Measurements from ENCODE around the gene COTL1.

The COTL1 gene

DNA sequence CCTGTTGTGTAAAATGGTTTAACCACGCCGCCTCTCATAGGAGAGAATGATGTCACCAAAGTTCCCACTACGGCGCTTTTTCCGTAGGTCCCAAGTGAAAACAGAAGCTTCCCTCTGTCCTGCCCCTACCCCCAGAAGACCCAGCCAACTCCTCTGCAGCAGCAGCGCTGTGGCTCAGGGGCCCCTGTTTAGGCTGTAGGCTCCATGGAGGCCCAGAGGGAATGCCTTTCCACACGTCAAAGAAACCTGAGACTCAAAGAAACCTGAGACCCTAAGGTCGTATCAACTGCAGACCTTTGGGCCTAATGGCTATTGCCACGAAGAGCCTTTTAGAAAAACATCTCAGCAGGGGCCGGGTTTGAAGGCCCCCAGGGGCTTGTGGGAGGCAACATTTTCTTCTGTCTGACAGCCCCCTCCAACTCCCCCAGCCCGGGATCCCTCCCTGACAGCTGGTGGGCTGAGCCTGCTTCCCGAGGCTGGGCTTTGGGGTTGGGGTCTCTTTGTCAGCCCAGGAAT, 70.3 kb downstream of the COTL1 start:
- DNase-seq = peak in 1 of 2 experiments; percentile 9

DNA sequence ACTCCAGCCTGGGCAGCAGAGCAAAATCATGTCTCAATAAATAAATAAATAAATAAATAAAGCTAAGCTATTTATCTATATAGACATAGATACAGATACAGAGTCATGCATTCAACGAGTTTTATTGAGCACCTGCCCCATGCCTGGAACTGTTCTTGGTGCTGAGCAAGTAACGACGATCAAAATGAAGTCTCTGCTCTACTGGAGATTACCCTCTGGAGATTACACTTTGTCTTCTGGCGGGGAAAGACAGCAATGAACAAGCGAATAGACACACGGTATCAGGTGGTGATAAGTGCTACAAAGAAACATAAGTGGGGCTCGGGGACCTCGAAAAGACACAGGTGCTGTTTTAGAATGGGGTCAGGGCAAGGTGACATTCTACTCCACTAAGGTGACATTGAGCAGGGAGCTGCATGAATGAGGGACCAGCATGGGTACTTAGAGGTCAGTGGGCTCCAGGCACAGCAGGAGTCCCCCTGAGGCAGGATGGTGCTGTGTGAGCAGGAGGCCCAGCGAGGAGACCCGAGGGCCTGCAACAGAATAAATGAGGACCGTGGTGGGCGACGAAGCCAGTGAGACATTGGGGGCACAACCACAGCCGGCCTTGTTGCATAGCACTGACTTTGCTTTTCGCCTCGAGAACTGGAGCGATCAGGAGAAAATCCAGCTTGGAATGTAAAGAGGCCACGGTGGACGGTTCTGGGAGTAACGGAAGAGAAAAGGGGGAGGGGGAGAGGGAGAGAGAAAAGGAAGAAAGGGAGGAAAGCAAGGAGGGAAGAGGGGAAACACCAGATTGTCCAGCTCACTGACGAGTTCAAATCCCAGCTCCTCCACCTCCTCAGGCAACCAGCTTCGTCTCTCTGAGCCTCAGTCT, 71.0 kb downstream of the COTL1 start:
- DNase-seq = no peak

DNA sequence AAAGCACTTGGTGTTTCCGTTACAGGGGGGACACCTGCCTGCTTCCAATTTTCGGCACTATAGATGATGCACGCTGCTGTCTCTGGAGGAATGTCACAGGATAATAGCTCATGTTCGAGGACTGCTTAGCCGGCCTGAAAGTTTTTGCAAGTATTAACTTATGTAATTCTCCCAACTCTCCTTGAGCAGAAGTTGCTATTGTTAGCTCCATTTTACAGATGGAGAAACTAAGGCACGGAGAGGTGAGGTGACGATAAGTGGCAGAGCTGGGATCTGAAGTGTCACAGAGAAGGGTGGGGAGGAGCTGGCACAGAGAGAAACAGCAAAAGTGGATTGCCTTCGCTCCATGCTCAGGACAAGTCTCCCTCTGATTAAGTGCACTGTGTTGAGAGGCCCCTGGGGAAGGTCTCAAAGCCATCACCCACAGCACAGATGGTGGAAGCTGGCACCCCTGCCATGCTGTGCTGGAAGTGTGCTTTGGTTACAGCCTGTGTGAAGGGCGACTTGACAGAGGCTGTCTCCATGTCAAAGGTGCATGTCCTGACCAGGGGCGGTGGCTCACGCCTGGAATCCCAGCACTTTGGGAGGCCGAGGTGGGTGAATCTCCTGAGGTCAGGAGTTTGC, 72.7 kb downstream of the COTL1 start:
- DNase-seq = no peak

DNA sequence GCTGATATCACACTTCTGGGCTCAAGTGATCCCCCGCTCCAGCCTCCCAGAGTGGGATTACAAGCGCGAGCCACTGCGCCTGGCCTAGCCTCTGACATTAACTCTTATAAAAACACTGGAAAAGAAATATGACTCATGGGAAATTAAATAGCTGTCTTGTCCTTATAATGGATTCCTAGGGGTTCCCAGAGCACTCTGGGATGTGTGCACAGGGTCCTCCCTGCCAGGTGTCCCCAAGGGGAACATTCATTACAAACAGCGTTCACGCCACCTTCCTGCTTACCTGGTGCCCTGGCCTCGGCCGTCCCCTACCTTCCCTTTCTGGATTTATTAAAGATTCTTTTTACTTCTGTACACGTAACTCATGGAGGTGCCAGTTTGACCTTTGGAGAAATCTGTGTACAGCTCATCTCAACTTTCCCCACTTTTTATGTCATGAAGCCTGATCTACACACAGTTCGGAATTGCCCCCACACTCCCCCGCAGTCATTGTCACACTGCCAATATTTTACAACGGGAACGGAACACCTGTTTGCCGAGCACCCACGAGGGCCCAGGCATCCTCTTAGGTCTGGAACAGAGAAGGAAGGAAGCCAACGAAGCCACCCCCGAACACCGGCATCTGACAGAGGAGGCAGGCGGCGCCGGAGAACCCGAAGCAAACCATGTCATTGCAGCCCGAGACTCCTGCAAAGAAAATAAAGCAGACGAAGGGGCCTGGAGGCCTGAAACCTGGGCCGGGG, 73.7 kb downstream of the COTL1 start:
- DNase-seq = peak; percentile 56 to 63

DNA sequence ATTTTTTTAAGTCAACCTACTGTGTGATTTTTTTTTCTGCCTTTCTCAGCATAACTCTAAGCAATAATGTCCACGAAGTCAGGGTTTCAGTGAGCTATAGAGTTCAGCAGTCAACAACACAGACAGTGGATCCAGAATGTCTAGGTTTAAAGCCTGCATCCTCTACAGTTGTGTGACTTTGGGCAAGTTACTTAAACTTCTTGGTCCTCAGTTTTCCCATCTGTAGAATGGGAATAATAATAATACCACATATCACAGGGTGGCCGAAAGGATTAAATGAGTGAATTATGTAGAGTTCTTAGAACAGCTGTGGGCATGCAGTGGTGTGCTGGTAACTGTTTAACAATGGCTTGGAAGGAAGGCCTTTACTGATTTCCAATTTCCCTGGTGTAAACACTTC, 74.6 kb downstream of the COTL1 start:
- DNase-seq = no peak

DNA sequence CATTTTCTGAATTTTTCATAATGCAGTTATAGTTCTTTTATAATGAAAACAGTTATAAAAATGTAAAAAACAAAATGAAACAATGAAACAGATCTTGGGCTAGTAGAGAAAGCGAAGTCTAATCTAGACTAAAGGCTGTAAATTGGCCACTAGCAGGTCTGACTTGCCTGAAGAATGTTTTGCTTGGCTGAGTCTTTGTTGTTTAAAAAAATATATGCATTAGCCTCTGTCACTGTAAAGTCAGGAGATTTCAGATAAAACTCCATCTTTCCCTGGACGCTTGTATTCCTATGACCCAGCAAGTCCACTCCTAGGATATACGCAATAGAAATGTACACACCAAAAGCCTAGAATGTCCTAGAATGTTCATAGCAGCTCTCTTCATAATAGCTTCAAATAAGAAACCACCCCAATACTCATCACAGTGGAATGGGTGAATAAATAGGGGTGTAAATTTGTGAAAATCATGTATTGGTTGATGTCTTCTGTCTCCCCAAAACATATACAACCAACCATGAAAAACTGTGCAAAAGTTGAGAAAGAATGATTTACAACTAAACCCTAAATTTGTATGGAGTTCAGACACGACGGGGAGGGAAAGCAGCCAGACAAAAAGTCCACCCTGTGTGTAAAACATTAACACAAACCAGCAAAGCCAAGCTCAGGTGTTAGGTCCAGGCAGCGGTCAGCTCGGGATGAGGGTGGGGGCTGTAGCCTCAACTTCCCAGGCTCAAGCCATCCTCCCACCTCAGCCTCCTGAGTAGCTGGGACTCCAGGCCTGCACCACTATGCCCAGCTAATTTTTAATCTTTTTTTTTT, 75.7 kb downstream of the COTL1 start:
- DNase-seq = no peak

DNA sequence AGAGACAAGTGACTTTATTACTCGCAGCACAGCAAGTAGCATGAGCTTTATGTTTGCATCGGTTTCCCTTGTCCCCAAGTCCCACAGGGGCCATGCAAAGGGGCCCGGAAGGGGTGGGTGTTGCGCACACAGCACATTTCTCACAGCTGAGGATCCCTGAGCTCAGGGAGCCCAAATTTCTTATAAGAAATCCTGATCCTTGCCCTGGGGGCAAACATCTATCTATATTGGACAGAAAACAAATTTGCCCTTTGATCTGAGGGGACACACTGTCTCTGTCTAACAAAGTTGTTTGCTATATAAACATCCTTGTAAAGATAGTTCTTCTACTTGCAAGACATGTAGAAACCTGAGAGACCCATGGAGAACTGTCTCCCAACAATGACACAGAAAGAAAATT, 77.7 kb downstream of the COTL1 start:
- no peak for DNase-seq

DNA sequence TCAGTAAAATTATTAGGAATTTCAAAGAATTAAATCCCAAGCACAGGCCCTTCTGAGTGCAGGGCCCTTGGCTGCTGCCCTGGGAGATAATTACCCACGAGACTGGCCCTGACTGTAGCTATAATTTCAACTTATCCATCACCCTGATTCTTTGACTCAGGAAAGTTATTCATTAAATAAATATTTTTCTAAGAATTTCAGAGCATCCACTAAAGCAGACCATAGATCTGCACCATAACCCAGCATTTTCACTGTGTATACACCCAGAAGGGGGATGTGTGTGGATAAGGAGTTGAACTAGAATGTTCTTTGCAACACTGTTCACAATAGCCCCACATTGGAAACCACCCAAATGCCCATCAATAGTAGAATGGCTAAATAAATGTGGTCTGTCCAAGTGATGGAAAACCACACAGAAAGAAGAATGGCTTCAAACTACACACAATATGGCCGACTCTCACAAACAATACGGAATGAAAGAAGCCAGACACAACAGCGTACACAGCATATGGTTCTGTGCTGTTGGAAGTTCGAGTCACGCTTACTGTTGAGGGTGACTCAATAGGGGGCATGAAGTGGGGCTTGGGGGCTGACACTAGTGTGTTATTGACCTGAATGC, 79.5 kb downstream of the COTL1 start:
- no peak for DNase-seq

DNA sequence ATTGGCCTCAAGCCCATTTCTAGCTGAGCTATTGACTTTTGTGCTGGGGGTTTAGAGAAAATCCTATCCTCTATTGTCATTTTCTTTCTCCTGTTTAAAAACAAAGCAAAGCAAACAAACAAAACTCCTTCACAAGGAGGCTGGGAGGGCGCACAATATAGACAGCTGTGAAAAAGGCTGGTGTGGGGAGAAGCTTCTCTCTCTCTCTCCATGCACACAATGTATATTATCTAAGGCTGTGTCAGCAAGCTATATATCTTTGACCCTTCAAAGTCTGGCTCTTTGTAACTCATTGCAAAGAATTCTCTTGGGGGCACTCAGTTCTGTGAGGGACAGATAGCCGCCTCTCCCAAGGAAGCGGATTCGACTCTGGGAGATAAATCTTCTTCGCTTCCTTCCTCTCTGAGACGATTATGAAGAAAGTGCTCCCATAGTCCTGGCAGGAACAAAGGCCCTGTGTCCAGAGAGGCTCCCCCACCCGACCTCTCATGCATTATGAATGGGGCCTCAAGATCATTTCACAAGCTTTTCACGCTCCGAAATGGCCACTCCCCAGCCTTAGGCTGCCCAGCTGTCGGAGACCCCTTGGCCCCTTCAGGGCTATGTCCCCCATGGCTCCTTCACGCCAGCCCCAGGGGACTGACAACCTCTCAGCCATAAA, 80.3 kb downstream of the COTL1 start:
- DNase-seq = no peak

DNA sequence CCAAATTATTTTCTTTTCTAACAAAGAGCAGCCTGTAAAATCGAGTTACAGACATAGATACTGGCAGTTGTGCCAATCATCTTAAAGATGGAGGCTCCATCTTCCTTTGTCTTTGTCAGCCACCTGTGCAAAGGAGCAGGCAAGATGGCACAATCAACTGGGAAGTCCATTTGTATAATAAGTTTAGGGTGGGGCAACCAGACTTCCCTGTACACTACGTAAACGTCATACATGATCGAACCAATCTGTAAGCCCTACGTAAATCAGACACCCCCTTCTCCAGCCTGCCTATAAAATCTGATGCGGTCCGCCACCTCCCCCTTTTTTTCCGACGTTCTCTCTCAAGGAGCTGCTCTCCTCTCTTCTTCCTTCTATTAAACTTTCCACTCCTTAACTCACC, 82.0 kb downstream of the COTL1 start:
- no peak for DNase-seq

DNA sequence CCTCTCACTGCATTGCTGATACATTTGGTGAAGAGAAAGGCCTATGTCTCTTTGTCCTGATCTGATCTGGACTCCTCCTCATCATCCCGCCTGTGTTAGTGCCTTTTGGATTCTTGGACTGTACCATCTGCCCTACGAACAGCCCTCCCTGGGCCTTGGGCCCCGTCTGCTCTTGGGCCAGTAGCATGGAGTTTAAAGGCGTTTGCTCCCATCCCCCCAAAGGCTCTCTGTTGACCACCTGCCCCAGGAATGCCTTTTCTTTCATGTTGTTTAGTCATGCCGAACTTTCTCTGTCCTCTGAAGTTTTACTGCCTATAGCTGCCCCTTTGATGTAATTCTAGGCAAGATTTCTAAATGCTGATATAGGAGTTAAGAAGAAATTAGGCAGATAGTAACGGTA, 82.5 kb downstream of the COTL1 start:
- no peak for DNase-seq

DNA sequence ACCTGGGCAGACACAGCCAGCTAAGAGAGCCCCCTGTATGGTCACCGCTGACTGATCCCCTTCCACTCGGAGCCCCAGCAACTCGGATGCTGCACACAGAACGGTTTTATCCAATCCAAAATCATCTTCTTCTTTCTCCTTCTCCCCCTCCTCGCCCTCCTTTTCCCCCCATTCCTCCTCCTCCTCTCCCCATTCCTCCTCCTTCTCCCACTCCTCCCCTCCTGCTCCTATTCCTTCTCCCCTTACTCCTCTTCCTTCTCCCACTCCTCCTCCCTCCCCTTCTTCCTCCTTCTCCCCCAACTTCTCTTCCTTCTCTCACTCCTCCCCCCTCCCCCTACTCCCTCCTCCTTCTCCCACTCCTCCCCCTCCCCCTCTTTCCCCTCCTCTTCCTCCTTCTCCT, 83.1 kb downstream of the COTL1 start:
- no peak for DNase-seq

DNA sequence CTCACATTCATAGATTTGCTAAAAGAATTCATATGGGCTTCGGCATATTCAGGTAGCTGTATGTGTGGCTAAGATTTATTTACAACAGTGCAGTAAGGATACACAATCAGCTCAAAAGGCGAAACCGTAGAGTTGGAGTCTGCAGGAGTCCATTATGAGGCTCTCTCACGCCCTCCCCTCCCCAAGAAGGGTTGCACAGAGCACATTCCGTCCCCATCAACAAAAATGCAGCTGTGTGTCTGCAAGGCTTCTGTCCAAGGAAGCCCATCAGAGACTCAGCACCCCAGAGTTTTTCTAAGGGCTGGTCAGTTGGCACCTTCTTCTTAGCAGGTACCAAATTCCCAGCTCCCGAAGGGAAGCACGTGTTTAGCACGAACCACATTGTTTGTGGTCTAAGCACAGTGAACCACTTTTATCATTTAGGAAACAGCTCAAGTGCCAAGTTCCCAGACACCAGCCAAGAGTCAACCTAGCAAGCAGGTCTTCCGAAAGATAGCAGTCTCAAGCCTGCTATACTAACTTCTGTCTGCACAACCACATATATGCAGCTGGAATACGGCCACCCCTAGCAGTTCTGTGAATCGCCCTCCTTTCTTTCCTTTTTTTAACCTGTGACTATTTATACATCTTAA, 84.9 kb downstream of the COTL1 start:
- no peak for DNase-seq

DNA sequence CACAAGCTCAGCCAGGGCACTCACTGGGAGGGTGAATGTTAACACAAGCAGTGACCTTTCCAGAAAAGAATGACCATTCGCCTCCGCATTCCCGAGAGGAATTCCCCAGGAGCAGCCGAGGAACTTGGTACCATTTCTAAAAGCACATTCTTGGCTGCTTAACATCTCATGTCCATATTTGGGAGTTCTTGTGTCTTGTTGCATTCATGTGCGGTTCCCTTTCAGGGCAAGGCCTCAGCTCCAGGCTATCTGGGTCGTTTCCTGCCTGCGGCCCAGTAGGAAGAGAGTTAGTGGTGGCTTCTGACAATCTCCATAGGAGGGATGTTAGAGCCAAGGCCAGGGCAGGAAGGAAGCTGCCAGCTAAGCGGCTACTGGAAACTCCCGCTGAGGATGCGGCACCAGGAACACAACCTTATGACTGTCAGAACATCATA, 85.6 kb downstream of the COTL1 start:
- DNase-seq = no peak

DNA sequence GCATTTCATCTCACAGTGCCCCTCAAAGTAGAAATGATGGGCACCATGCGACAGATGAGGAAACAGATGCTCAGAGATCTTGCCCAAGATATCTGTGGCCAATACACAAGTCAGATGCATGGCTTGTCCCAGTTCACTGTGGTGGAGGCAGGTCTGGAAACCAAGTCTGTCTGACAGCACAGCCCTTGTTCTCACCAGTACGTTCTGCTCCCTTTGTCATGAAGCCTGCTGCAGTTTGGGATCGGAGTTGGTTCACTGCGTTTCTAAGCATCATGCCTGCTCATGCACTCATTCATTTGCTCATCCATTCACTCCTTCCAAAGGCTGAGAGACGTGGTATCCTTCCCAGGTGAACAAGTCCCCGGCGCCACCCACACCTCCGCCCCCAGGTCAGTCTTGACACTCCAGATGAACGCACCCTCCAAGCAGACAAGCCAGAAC, 86.2 kb downstream of the COTL1 start:
- DNase-seq = no peak

DNA sequence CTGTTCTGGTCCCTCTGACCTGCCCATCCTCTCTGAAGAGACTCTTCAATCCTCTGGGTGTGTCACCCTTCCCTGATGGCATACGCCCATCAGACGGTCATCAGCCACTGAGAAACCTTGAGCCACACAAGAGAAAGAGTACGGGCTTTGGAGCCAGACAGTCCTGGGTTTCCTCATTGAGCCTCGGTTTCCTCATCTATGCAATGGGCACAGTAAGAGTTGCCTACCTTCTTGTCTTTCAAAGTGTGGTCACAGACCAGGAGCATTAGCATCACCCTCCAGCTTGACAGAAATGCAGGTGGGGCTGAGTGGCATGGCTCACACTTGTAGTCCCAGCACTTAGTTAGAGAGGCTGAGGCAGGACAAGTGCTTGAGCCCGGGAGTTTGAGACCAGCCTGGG, 87.3 kb downstream of the COTL1 start:
- no peak for DNase-seq

DNA sequence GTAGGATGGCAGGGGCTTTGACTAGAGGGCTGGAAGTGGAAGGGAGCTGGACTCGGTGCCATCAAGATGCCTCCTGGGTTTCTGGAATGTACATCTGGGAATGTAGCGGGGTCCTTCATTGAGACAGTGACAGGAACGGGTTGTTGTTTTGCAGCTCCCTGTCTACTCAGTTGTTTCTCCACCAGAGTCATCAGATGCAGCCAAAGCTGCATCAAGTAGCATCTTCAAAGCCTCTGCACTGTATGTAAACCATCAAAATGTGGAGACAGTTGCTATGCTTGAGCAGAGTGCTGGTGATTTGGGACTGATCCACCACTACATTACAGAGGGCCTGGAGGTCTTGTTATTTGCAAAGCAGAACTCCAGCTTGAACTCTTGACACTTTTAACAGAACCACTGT, 88.3 kb downstream of the COTL1 start:
- DNase-seq = no peak

DNA sequence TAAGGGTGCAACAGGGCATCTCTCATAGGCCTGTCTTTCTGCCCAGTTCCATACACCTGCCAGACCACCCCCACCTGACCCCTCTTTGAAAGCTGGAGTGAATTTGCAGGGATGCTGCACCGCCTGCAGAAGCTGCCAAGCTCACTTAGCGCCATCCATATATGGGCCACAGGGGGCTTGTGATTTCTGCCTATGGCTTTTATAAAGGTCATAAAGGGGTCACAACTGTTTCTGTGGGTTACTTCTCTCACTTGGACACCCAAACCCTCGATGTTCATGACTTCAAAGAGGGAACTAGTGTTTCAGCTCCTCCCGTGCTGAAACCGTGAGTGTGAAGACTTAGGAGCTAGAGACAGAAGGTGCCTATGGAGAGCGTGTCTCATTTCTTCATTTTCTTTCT, 89.6 kb downstream of the COTL1 start:
- DNase-seq = no peak

DNA sequence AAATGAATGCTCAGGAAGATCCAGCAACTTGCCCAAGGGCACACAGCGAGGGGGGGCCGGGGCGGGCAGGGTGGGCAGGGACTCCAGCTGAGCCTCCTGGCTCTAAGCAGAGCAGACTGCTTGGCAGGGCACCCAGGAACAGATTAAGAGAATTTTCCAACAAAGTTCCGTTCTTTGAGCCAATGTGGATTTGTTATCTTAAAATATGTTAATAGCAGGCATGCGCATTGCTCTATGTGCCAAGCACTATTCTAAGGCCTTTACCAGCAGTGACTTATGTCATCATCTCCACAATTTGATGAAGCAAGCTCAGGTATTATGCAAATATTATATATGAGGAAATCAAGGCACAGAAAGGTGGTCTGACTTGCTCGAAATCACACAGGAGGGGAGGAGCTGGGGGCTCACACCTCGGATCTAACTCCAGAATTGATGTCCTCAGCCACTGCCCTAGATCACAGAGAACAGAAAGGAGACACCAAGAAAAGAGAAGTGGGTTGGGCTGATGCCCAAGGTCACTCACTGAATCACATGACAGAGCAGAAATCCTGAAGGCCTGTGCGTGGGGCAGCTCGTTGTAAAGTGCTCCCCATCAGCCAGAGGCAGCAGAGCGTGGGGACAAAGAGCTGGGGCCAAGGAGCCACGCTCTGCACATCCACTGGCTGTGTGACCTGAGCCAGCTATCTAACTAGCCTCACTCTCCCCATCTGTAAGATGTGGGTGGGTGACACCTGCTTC, 90.2 kb downstream of the COTL1 start:
- no peak for DNase-seq

DNA sequence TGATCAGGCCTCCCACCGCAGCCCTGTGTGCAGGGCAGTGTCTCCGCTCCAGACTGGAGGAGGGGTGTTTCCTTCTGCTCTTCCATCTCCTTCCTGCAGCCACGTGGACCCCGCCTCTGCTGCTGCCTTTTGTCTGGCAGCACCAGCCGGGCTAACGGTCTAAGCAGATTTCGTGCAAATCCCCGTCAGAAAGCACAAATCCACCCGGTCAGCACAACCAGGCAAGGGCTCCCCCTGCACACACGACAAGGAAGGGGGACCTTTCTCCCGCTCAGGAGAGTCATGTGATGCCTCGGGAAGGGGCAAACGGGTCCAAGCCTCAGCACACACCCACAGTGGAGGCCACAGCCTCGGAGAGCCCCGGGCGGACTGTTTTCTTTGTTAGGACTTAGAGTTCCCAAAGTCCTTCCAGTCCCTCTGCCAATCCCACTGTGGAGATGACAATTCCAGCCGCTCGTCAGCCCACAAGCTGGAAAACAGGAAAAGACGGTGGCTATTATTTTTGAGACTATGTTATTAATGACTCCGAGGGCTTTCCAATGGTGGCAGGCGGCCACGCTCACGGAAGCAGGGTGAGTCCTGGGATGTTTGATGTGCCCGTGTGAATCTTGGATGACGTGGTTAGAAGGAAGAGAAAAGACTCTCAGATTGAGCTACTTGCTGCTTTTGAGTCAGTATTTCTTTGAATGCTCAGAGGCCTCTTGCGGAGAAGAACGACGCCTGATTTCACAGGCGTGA, 90.9 kb downstream of the COTL1 start:
- no peak for DNase-seq
